PC-3 (cell line): Measurements from ENCODE around the gene TBX6. TPM values are rescaled to one million over a fixed set of nuclear protein-coding genes. Genes with fewer than 3 reads are reported as not detected.

Source experiments
- ATAC-seq: fragments of 200-7000 bp; cut with Tn5 transposase; 2 replicates; pipeline ENCODE4 v1.9.1; 2020; ENCODE audit warnings: mild to moderate bottlenecking, moderate library complexity
- BruUV-seq: library from RNA; stranded (reverse); fragments of 400-500 nt; replicated peaks from 2 replicates; lab custom pipeline; 2021; lab: Mats Ljungman, UMichigan
- CTCF ChIA-PET: fragments of 300-600 bp; sonication (Branson Sonifier 250); formaldehyde crosslinking; loops from one replicate; lab custom pipeline; 2022; ENCODE audit warnings: antibody characterized with exemption; lab: Charles Lee
- POLR2A ChIA-PET: fragments of 300-600 bp; sonication (Branson Sonifier 250); formaldehyde crosslinking; loops from one replicate; lab custom pipeline; 2022; ENCODE audit warnings: antibody characterized with exemption; ENCODE audit not compliant: unreplicated experiment; lab: Charles Lee
- DNase-seq: peaks from one replicate; pipeline ENCODE4 v3.0.0-alpha.2; 2015
- H2AFZ ChIP-seq: fragments of 300-600 bp; sonication (generic); 2 replicates; pipeline ENCODE4 v1.6.0; 2016; ENCODE audit warnings: antibody characterized with exemption, low read length
- H3F3A ChIP-seq: fragments of 300-600 bp; sonication (generic); one replicate; pipeline ENCODE4 v1.6.0; 2017; ENCODE audit warnings: antibody characterized with exemption, low read length, control low read depth, mild to moderate bottlenecking; ENCODE audit not compliant: unreplicated experiment
- H3K27ac ChIP-seq: fragments of 300-600 bp; sonication (generic); 2 replicates; pipeline ENCODE4 v1.5.1; 2016; ENCODE audit warnings: mild to moderate bottlenecking, low read length
- H3K27me3 ChIP-seq: fragments of 300-600 bp; sonication (generic); 2 replicates; pipeline ENCODE4 v1.6.1; 2016; ENCODE audit warnings: low read length, mixed read lengths
- H3K36me3 ChIP-seq: fragments of 300-600 bp; sonication (generic); 2 replicates; pipeline ENCODE4 v1.6.1; 2016; ENCODE audit warnings: low read depth, mixed run types, low read length, mixed read lengths
- H3K4me1 ChIP-seq: fragments of 300-600 bp; sonication (generic); 2 replicates; pipeline ENCODE4 v1.5.1; 2016; ENCODE audit warnings: low read length; ENCODE audit not compliant: insufficient read depth
- H3K4me2 ChIP-seq: fragments of 300-600 bp; sonication (generic); 2 replicates; pipeline ENCODE4 v1.6.0; 2016; ENCODE audit warnings: low read length
- H3K4me3 ChIP-seq: fragments of 300-600 bp; sonication (generic); 2 replicates; pipeline ENCODE4 v1.5.1; 2016; ENCODE audit warnings: mild to moderate bottlenecking, low read length, mixed read lengths
- H3K79me2 ChIP-seq: fragments of 300-600 bp; sonication (generic); 2 replicates; pipeline ENCODE4 v1.6.1; 2017; ENCODE audit warnings: low read length, mixed read lengths
- H3K9ac ChIP-seq: fragments of 300-600 bp; sonication (generic); 2 replicates; pipeline ENCODE4 v1.6.0; 2016; ENCODE audit warnings: mild to moderate bottlenecking, low read length
- H3K9me2 ChIP-seq: fragments of 300-600 bp; sonication (generic); replicated peaks from 2 replicates; pipeline ENCODE4 v1.6.1; 2016; ENCODE audit warnings: mixed run types, low read length, mixed read lengths
- H3K9me3 ChIP-seq: fragments of 300-600 bp; sonication (generic); 2 replicates; pipeline ENCODE4 v1.6.1; 2016; ENCODE audit warnings: low read length, mixed read lengths
- H4K20me1 ChIP-seq: fragments of 300-600 bp; sonication (generic); 2 replicates; pipeline ENCODE4 v1.6.1; 2016; ENCODE audit warnings: low read length, mixed read lengths
- EZH2 ChIP-seq: fragments of 300-600 bp; sonication (generic); IDR thresholded peaks from one replicate; pipeline ENCODE4 v1.6.1; 2017; ENCODE audit warnings: antibody characterized with exemption, mild to moderate bottlenecking, low read length; ENCODE audit not compliant: unreplicated experiment
- EZH2phosphoT487 ChIP-seq: fragments of 300-600 bp; sonication (generic); IDR thresholded peaks from 2 replicates; pipeline ENCODE4 v1.6.1; 2018; ENCODE audit warnings: mild to moderate bottlenecking, antibody characterized with exemption, low read length, borderline replicate concordance
- intact Hi-C: fragments of 100-400 bp; cut with micrococcal nuclease; formaldehyde crosslinking; loops from 2 replicates; pipeline ENCODE4 v1.9.0; 2023
- total RNA-seq: library from RNA; depleted of rRNA; stranded (reverse); fragments of >200 nt; gene quantifications from 2 replicates; pipeline ENCODE4 v1.2.3, GENCODE V29; 2014
- TF ChIP-seq, protein P1 (sequence below): fragments of 300-600 bp; sonication (generic); conservative IDR thresholded peaks from 2 replicates; pipeline ENCODE4 v1.5.1; 2017; ENCODE audit warnings: antibody characterized with exemption, low read depth, mild to moderate bottlenecking, low read length

Gene TBX6
- total RNA-seq, 1 experiment from 2014 or later: 1.1 TPM

DNA sequence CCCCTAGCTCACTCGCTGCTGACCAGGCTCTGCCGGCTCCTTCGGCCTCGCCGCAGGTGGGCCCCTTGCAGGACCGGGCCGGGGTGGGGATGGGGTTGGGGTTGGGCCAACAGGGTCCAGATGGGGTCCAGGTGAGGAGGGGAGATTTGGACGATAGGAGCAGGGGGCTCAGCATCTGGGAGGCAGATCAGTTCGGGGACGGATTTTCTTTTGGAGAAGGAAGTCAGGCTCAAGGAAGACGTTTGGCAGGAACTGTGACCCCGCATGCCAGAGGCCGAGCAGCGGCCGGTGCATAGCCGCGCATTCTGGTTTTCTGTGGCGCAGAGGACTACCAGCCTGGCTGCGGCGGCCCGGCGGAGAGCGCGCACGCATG is 27.0 kb downstream of the TBX6 start:
- H3K27ac ChIP-seq: peak overlapping the region; percentile 97
- no peak for ATAC-seq
- peaks cover 60% of the 10 kb centered on the region for H3K79me2 ChIP-seq
- intact Hi-C loops: no loop called here
- peaks cover 34% of the 10 kb centered on the region for H3K36me3 ChIP-seq
- peak overlapping the region; percentile 88 for H3K4me2 ChIP-seq
- no peaks in the 10 kb centered on the region for H3K9me3 ChIP-seq
- no peak for DNase-seq
- TF ChIP-seq EZH2 (no peak), EZH2phosphoT487 (no peak)
- TF ChIP-seq, protein P1, sequence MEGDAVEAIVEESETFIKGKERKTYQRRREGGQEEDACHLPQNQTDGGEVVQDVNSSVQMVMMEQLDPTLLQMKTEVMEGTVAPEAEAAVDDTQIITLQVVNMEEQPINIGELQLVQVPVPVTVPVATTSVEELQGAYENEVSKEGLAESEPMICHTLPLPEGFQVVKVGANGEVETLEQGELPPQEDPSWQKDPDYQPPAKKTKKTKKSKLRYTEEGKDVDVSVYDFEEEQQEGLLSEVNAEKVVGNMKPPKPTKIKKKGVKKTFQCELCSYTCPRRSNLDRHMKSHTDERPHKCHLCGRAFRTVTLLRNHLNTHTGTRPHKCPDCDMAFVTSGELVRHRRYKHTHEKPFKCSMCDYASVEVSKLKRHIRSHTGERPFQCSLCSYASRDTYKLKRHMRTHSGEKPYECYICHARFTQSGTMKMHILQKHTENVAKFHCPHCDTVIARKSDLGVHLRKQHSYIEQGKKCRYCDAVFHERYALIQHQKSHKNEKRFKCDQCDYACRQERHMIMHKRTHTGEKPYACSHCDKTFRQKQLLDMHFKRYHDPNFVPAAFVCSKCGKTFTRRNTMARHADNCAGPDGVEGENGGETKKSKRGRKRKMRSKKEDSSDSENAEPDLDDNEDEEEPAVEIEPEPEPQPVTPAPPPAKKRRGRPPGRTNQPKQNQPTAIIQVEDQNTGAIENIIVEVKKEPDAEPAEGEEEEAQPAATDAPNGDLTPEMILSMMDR: no peak
- peak overlapping the region; percentile 99 for H3K4me3 ChIP-seq
- peak overlapping the region; percentile 82; the same call in 1 of the 2 replicates for H2AFZ ChIP-seq
- H3K9me2 ChIP-seq: no peaks in the 10 kb centered on the region
- TSS peak; percentile 72 for BruUV-seq
- H3F3A ChIP-seq: no peaks in the 10 kb centered on the region
- H3K4me1 ChIP-seq: peaks cover 34% of the 10 kb centered on the region
- POLR2A ChIA-PET: interaction anchor here (0.6 kb wide), 1 partner anchor 567 kb away, joined by 3 read pairs; no protein-coding TSS in a partner anchor
- H3K9ac ChIP-seq: peak overlapping the region; percentile 90
- H4K20me1 ChIP-seq: peaks cover 36% of the 10 kb centered on the region
- H3K27me3 ChIP-seq: no peaks in the 10 kb centered on the region
- CTCF ChIA-PET: interaction anchor here (0.8 kb wide), 1 partner anchor 365 kb away, joined by 3 read pairs; the partner anchor contains the start of gene DCTPP1

DNA sequence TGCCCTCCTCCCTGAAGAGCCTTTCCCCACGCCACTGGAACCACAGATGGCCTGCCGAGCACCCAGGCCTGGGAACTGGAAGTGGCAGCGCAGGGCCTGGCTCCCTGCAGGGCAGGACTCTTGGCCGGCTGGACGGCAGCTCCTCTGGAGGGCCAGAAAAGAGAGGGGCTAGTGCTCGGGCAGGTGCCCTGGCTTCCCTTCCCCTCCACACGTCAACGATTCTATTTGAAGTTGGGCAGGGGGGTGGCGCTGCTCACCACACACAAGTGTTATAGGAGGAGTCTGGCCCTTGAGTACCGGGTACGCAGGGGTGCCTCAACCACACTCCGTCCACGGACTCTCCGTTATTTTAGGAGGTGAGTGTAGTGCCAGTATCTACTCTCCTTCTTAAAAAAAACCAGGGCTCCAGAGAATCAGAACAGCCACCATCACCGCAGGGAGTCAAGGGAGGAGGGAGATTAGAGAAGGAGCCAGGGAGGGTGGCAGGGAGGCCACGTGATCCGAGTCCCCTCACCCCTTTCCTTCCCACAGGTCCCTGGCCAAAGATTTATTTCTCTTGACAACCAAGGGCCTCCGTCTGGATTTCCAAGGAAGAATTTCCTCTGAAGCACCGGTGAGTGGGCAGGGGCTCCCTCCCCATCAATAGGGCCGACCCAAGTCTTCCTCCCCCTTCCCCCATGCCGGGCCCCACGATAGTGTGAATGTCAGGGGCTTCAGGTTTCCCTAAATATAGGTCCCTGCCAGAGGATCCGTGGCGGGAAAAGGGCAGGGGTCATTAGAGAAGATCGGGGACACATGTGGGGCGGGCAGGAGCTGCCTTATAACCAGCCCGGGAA is 27.6 kb downstream of the TBX6 start:
- Histone ChIP-seq H3K4me2 (peak overlapping the region; percentile 88), H3K9ac (peak overlapping the region; percentile 90), H3K27me3 (no peaks in the 10 kb centered on the region), H3K79me2 (peaks cover 54% of the 10 kb centered on the region), H3K36me3 (peaks cover 28% of the 10 kb centered on the region), H3K9me3 (no peaks in the 10 kb centered on the region), H2AFZ (peak overlapping the region; percentile 82; the same call in 1 of the 2 replicates), H3K27ac (peak overlapping the region; percentile 97), H4K20me1 (peaks cover 30% of the 10 kb centered on the region), H3K4me3 (peak overlapping the region; percentile 99), H3K4me1 (peaks cover 28% of the 10 kb centered on the region), H3K9me2 (no peaks in the 10 kb centered on the region), H3F3A (no peaks in the 10 kb centered on the region)
- intact Hi-C loops: no loop called here
- peak; percentile 19 for ATAC-seq
- ChIA-PET POLR2A (no interaction called here), CTCF (interaction anchor here (0.8 kb wide), 1 partner anchor 366 kb away, joined by 3 read pairs; the partner anchor contains the start of gene DCTPP1)
- TF ChIP-seq EZH2: no peak
- TF ChIP-seq EZH2phosphoT487: no peak
- TF ChIP-seq, protein P1: peak; percentile 38
- no TSS peak for BruUV-seq
- peak; percentile 47 for DNase-seq
